SK-N-SH treated with all-trans-retinoic acid at 6 μM for 48 hours (cell line): ENCODE data around the gene CNTN4.

ENCODE experiments used
- ATAC-seq: fragments of 200-7000 bp; cut with Tn5 transposase; 3 replicates; pipeline ENCODE4 v1.9.1; 2020; ENCODE audit warnings: mild to moderate bottlenecking, moderate library complexity
- BACH2 ChIP-seq: fragments of 250-450 bp; sonication (Bioruptor Pico); IDR thresholded peaks from 2 replicates; pipeline ENCODE4 v1.9.0; 2021; ENCODE audit warnings: mild to moderate bottlenecking, borderline replicate concordance
- CSDC2 ChIP-seq: fragments of 250-450 bp; sonication (Bioruptor Pico); IDR thresholded peaks from 2 replicates; pipeline ENCODE4 v1.5.0; 2020; ENCODE audit warnings: mild to moderate bottlenecking, moderate library complexity
- ESRRG ChIP-seq: fragments of 250-450 bp; sonication (Bioruptor Pico); IDR thresholded peaks from 2 replicates; pipeline ENCODE4 v1.6.1; 2021; ENCODE audit warnings: mild to moderate bottlenecking
- GLIS3 ChIP-seq: fragments of 250-450 bp; sonication (Bioruptor Pico); IDR thresholded peaks from 2 replicates; pipeline ENCODE4 v1.5.0; 2020; ENCODE audit warnings: mild to moderate bottlenecking, moderate library complexity
- ISL1 ChIP-seq: fragments of 250-450 bp; sonication (Bioruptor Pico); IDR thresholded peaks from 2 replicates; pipeline ENCODE4 v2.1.2; 2022; ENCODE audit warnings: mild to moderate bottlenecking, moderate library complexity
- OSR1 ChIP-seq: fragments of 250-450 bp; sonication (Bioruptor Pico); IDR thresholded peaks from 2 replicates; pipeline ENCODE4 v1.8.0; 2022; ENCODE audit warnings: moderate library complexity, mild to moderate bottlenecking, inconsistent platforms
- PPARA ChIP-seq: fragments of 250-450 bp; sonication (Bioruptor Pico); IDR thresholded peaks from 2 replicates; pipeline ENCODE4 v1.5.0; 2020; ENCODE audit warnings: mild to moderate bottlenecking, borderline replicate concordance
- RARB ChIP-seq: fragments of 250-450 bp; sonication (Bioruptor Pico); IDR thresholded peaks from 2 replicates; pipeline ENCODE4 v1.8.0; 2021; ENCODE audit warnings: mild to moderate bottlenecking, moderate library complexity
- SNAI2 ChIP-seq: fragments of 250-450 bp; sonication (Bioruptor Pico); IDR thresholded peaks from 2 replicates; pipeline ENCODE4 v1.5.0; 2020; ENCODE audit warnings: mild to moderate bottlenecking, moderate library complexity
- ZFP3 ChIP-seq: fragments of 250-450 bp; sonication (Bioruptor Pico); IDR thresholded peaks from 2 replicates; pipeline ENCODE4 v1.5.0; 2020; ENCODE audit warnings: mild to moderate bottlenecking, moderate library complexity
- ZFP30 ChIP-seq: fragments of 450-650 bp; formaldehyde crosslinking; IDR thresholded peaks from 2 replicates; pipeline ENCODE4 v1.5.0; 2022; ENCODE audit warnings: mild to moderate bottlenecking, moderate library complexity
- ZNF565 ChIP-seq: fragments of 450-650 bp; formaldehyde crosslinking; conservative IDR thresholded peaks from 2 replicates; pipeline ENCODE4 v1.5.0; 2020; ENCODE audit warnings: low read depth, mild to moderate bottlenecking, moderate library complexity
- ZNF70 ChIP-seq: fragments of 450-650 bp; formaldehyde crosslinking; IDR thresholded peaks from 2 replicates; pipeline ENCODE4 v1.5.0; 2020; ENCODE audit warnings: mild to moderate bottlenecking, moderate library complexity
- TF ChIP-seq, protein P1 (sequence below): fragments of 250-450 bp; sonication (Bioruptor Pico); IDR thresholded peaks from 2 replicates; pipeline ENCODE4 v1.8.0; 2020; ENCODE audit warnings: mild to moderate bottlenecking, moderate library complexity, borderline replicate concordance
- TF ChIP-seq, protein P2 (sequence below): fragments of 250-450 bp; sonication (Bioruptor Pico); IDR thresholded peaks from 2 replicates; pipeline ENCODE4 v1.5.1; 2021; ENCODE audit warnings: mild to moderate bottlenecking, moderate library complexity
- TF ChIP-seq, protein P3 (sequence below): fragments of 250-450 bp; sonication (Bioruptor Pico); IDR thresholded peaks from 2 replicates; pipeline ENCODE4 v1.8.0; 2021; ENCODE audit warnings: low read depth, mild to moderate bottlenecking, moderate library complexity, borderline replicate concordance
- TF ChIP-seq, protein P4 (sequence below): fragments of 250-450 bp; sonication (Bioruptor Pico); IDR thresholded peaks from 2 replicates; pipeline ENCODE4 v1.5.0; 2020; ENCODE audit warnings: mild to moderate bottlenecking, moderate library complexity
- TF ChIP-seq, protein P5 (sequence below): fragments of 250-450 bp; sonication (Bioruptor Pico); IDR thresholded peaks from 2 replicates; pipeline ENCODE4 v1.5.1; 2020; ENCODE audit warnings: low read depth, mild to moderate bottlenecking, moderate library complexity

CNTN4 gene

DNA sequence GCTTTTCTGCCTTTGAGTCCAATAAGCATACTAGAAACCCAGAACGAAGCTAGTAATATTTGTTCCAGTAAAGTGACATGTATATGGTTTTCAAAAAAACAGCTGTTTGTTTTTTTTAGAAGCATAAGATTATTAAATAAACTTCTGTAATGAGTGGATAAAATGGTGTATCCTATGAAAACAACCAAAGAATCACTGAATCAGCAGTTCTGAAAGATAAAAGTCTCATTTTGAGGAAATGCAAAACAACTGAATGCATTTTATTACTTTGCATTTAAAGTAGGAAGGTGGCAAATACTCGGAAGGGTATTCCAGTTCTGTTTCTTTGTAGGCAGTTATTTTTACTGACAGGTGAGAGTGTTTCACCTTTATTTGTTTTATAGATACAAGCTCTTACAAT, 107.0 kb downstream of the CNTN4 start:
- no peak for TF ChIP-seq PPARA (CRISPR knock-in tag)
- TF ChIP-seq BACH2 = no peak
- no peak for TF ChIP-seq RARB (CRISPR knock-in tag)
- TF ChIP-seq ZNF565 (CRISPR knock-in tag) = no peak
- TF ChIP-seq, protein P1, sequence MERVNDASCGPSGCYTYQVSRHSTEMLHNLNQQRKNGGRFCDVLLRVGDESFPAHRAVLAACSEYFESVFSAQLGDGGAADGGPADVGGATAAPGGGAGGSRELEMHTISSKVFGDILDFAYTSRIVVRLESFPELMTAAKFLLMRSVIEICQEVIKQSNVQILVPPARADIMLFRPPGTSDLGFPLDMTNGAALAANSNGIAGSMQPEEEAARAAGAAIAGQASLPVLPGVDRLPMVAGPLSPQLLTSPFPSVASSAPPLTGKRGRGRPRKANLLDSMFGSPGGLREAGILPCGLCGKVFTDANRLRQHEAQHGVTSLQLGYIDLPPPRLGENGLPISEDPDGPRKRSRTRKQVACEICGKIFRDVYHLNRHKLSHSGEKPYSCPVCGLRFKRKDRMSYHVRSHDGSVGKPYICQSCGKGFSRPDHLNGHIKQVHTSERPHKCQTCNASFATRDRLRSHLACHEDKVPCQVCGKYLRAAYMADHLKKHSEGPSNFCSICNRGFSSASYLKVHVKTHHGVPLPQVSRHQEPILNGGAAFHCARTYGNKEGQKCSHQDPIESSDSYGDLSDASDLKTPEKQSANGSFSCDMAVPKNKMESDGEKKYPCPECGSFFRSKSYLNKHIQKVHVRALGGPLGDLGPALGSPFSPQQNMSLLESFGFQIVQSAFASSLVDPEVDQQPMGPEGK (CRISPR knock-in tag) = no peak
- no peak for TF ChIP-seq ZFP3
- TF ChIP-seq, protein P2, sequence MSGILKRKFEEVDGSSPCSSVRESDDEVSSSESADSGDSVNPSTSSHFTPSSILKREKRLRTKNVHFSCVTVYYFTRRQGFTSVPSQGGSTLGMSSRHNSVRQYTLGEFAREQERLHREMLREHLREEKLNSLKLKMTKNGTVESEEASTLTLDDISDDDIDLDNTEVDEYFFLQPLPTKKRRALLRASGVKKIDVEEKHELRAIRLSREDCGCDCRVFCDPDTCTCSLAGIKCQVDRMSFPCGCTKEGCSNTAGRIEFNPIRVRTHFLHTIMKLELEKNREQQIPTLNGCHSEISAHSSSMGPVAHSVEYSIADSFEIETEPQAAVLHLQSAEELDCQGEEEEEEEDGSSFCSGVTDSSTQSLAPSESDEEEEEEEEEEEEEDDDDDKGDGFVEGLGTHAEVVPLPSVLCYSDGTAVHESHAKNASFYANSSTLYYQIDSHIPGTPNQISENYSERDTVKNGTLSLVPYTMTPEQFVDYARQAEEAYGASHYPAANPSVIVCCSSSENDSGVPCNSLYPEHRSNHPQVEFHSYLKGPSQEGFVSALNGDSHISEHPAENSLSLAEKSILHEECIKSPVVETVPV (CRISPR knock-in tag) = no peak
- no peak for TF ChIP-seq ISL1 (CRISPR knock-in tag)
- TF ChIP-seq CSDC2 (CRISPR knock-in tag) = no peak
- TF ChIP-seq, protein P3, sequence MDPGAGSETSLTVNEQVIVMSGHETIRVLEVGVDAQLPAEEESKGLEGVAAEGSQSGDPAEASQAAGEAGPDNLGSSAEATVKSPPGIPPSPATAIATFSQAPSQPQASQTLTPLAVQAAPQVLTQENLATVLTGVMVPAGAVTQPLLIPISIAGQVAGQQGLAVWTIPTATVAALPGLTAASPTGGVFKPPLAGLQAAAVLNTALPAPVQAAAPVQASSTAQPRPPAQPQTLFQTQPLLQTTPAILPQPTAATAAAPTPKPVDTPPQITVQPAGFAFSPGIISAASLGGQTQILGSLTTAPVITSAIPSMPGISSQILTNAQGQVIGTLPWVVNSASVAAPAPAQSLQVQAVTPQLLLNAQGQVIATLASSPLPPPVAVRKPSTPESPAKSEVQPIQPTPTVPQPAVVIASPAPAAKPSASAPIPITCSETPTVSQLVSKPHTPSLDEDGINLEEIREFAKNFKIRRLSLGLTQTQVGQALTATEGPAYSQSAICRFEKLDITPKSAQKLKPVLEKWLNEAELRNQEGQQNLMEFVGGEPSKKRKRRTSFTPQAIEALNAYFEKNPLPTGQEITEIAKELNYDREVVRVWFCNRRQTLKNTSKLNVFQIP (CRISPR knock-in tag) = no peak
- TF ChIP-seq ESRRG = no peak
- TF ChIP-seq ZFP30 (CRISPR knock-in tag) = no peak
- no peak for TF ChIP-seq SNAI2 (CRISPR knock-in tag)
- no peak for TF ChIP-seq OSR1 (CRISPR knock-in tag)
- TF ChIP-seq, protein P4, sequence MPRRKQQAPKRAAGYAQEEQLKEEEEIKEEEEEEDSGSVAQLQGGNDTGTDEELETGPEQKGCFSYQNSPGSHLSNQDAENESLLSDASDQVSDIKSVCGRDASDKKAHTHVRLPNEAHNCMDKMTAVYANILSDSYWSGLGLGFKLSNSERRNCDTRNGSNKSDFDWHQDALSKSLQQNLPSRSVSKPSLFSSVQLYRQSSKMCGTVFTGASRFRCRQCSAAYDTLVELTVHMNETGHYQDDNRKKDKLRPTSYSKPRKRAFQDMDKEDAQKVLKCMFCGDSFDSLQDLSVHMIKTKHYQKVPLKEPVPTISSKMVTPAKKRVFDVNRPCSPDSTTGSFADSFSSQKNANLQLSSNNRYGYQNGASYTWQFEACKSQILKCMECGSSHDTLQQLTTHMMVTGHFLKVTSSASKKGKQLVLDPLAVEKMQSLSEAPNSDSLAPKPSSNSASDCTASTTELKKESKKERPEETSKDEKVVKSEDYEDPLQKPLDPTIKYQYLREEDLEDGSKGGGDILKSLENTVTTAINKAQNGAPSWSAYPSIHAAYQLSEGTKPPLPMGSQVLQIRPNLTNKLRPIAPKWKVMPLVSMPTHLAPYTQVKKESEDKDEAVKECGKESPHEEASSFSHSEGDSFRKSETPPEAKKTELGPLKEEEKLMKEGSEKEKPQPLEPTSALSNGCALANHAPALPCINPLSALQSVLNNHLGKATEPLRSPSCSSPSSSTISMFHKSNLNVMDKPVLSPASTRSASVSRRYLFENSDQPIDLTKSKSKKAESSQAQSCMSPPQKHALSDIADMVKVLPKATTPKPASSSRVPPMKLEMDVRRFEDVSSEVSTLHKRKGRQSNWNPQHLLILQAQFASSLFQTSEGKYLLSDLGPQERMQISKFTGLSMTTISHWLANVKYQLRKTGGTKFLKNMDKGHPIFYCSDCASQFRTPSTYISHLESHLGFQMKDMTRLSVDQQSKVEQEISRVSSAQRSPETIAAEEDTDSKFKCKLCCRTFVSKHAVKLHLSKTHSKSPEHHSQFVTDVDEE (CRISPR knock-in tag) = no peak
- TF ChIP-seq GLIS3 (CRISPR knock-in tag) = no peak
- TF ChIP-seq, all 23 proteins: peak for 0

DNA sequence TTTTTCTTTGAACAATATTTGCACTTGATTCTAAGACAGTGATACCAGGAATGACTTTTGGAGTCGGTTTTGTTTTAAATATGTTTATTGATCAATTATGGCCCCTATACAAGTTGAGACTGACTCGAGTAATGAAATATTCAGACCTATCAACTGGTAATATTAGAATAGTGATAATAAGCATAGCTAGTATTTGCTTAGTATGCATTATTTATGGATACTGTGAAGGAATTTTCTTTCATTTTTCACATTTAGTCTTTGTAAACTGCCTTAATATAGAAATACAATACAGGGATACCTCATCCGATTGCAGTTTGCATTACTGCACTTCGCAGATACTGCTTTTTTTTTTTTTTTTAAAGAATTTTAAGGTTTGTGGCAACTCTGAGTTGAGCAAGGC, 107.9 kb downstream of the CNTN4 start:
- TF ChIP-seq PPARA (CRISPR knock-in tag) = no peak
- TF ChIP-seq, protein P5, sequence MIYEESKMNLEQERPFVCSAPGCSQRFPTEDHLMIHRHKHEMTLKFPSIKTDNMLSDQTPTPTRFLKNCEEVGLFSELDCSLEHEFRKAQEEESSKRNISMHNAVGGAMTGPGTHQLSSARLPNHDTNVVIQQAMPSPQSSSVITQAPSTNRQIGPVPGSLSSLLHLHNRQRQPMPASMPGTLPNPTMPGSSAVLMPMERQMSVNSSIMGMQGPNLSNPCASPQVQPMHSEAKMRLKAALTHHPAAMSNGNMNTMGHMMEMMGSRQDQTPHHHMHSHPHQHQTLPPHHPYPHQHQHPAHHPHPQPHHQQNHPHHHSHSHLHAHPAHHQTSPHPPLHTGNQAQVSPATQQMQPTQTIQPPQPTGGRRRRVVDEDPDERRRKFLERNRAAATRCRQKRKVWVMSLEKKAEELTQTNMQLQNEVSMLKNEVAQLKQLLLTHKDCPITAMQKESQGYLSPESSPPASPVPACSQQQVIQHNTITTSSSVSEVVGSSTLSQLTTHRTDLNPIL (CRISPR knock-in tag) = no peak
- no peak for TF ChIP-seq ZNF70 (CRISPR knock-in tag)
- TF ChIP-seq ZNF565 (CRISPR knock-in tag) = no peak
- TF ChIP-seq, protein P1 (CRISPR knock-in tag) = no peak
- TF ChIP-seq, protein P3 (CRISPR knock-in tag) = no peak
- TF ChIP-seq, protein P2 (CRISPR knock-in tag) = no peak
- TF ChIP-seq RARB (CRISPR knock-in tag) = no peak
- TF ChIP-seq OSR1 (CRISPR knock-in tag) = no peak
- ATAC-seq = no peak

More for the DNA sequence above, 107.0 kb downstream of the CNTN4 start:
- ATAC-seq = no peak
